IPS DF 6.9 (cell line): ENCODE data around the gene LIMK2.

Source experiments
- DNase-seq: peaks from one replicate; pipeline ENCODE4 v3.0.0-alpha.2; 2013; ENCODE audit warnings: low read depth, low spot score
- H3K27ac ChIP-seq: one replicate; pipeline ENCODE4 v1.5.1; 2013; ENCODE audit warnings: low read length, control low read depth
- H3K27me3 ChIP-seq: 2 replicates; pipeline ENCODE4 v1.6.1; 2013; ENCODE audit warnings: mild to moderate bottlenecking, low read length; ENCODE audit not compliant: control insufficient read depth, insufficient read depth
- H3K36me3 ChIP-seq: 2 replicates; pipeline ENCODE4 v1.6.1; 2013; ENCODE audit warnings: low read length; ENCODE audit not compliant: control insufficient read depth, insufficient read depth
- H3K4me1 ChIP-seq: 2 replicates; pipeline ENCODE4 v1.6.1; 2013; ENCODE audit warnings: low read length; ENCODE audit not compliant: control insufficient read depth, insufficient read depth
- H3K4me3 ChIP-seq: 2 replicates; pipeline ENCODE4 v1.5.1; 2013; ENCODE audit warnings: mild to moderate bottlenecking, low read length
- H3K9me3 ChIP-seq: 2 replicates; pipeline ENCODE4 v1.6.1; 2013; ENCODE audit warnings: low read length, inconsistent platforms; ENCODE audit not compliant: control insufficient read depth, insufficient read depth
- WGBS: extraction: QIAGEN DNeasy Blood & Tissue Kit; methylation state at CpG from one replicate; pipeline ENCODE4 v1.1.7; 2013; ENCODE audit warnings: mixed read lengths, missing lambda C conversion rate; ENCODE audit not compliant: insufficient read length, insufficient coverage; 5-methylcytosine and 5-hydroxymethylcytosine counted together

LIMK2 gene

GRCh38 chr22:31259798-31260473 lies 47.8 kb downstream of the LIMK2 start:
- Histone ChIP-seq H3K4me3 (no peak overlapping the region), H3K27me3 (no peaks in the 10 kb centered on the region), H3K9me3 (no peaks in the 10 kb centered on the region), H3K27ac (no peak overlapping the region), H3K36me3 (peaks cover 5% of the 10 kb centered on the region; the same call in 1 of the 2 replicates), H3K4me1 (no peaks in the 10 kb centered on the region)
- DNase-seq = no peak
- WGBS = no CpG with 5 or more reads among the region's 8 CpGs

- no CpG with 5 or more reads among the region's 3 CpGs for WGBS
- H3K4me1 ChIP-seq = no peaks in the 10 kb centered on the region
- no peak overlapping the region for H3K27ac ChIP-seq
- no peaks in the 10 kb centered on the region for H3K27me3 ChIP-seq
- H3K9me3 ChIP-seq = no peaks in the 10 kb centered on the region
- peaks cover 5% of the 10 kb centered on the region; the same call in 1 of the 2 replicates for H3K36me3 ChIP-seq
- no peak overlapping the region for H3K4me3 ChIP-seq
- no peak for DNase-seq
These were observed 48.4 kb downstream of the LIMK2 start for GRCh38 chr22:31260474-31260856.

- no peak overlapping the region for H3K27ac ChIP-seq
- no peaks in the 10 kb centered on the region for H3K9me3 ChIP-seq
- no peak overlapping the region for H3K4me3 ChIP-seq
- H3K4me1 ChIP-seq = no peaks in the 10 kb centered on the region
- peaks cover 5% of the 10 kb centered on the region; the same call in 1 of the 2 replicates for H3K36me3 ChIP-seq
- no CpG with 5 or more reads among the region's 13 CpGs for WGBS
- no peaks in the 10 kb centered on the region for H3K27me3 ChIP-seq
- no peak for DNase-seq
These were observed 50.4 kb downstream of the LIMK2 start for GRCh38 chr22:31262312-31263133.

- Histone ChIP-seq H3K27ac (no peak overlapping the region), H3K36me3 (peaks cover 9% of the 10 kb centered on the region; the same call in 1 of the 2 replicates), H3K4me3 (no peak overlapping the region), H3K9me3 (no peaks in the 10 kb centered on the region), H3K27me3 (no peaks in the 10 kb centered on the region), H3K4me1 (no peaks in the 10 kb centered on the region)
- no CpG with 5 or more reads among the region's 6 CpGs for WGBS
- DNase-seq = no peak
These were observed 52.0 kb downstream of the LIMK2 start for GRCh38 chr22:31263896-31264640.

GRCh38 chr22:31268281-31268680 lies 56.2 kb downstream of the LIMK2 start:
- no peak overlapping the region for H3K4me3 ChIP-seq
- H3K4me1 ChIP-seq = no peaks in the 10 kb centered on the region
- H3K27ac ChIP-seq = no peak overlapping the region
- H3K27me3 ChIP-seq = no peaks in the 10 kb centered on the region
- H3K9me3 ChIP-seq = no peaks in the 10 kb centered on the region
- peaks cover 6% of the 10 kb centered on the region for H3K36me3 ChIP-seq
- WGBS = no CpG with 5 or more reads among the region's 2 CpGs
- no peak for DNase-seq

GRCh38 chr22:31269892-31270579 lies 57.9 kb downstream of the LIMK2 start:
- Histone ChIP-seq H3K36me3 (peaks cover 10% of the 10 kb centered on the region), H3K9me3 (no peaks in the 10 kb centered on the region), H3K4me3 (no peak overlapping the region), H3K27ac (no peak overlapping the region), H3K4me1 (no peaks in the 10 kb centered on the region), H3K27me3 (no peaks in the 10 kb centered on the region)
- no peak for DNase-seq
- WGBS = no CpG with 5 or more reads among the region's 3 CpGs

- Histone ChIP-seq H3K27ac (no peak overlapping the region), H3K4me1 (no peaks in the 10 kb centered on the region), H3K27me3 (no peaks in the 10 kb centered on the region), H3K9me3 (no peaks in the 10 kb centered on the region), H3K36me3 (peaks cover 12% of the 10 kb centered on the region), H3K4me3 (no peak overlapping the region)
- no CpG with 5 or more reads among the region's 4 CpGs for WGBS
- no peak for DNase-seq
These were observed 58.9 kb downstream of the LIMK2 start for GRCh38 chr22:31271026-31271425.

- no peaks in the 10 kb centered on the region for H3K4me1 ChIP-seq
- no CpG with 5 or more reads among the region's 3 CpGs for WGBS
- no peak overlapping the region for H3K27ac ChIP-seq
- no peak overlapping the region for H3K4me3 ChIP-seq
- no peaks in the 10 kb centered on the region for H3K27me3 ChIP-seq
- H3K9me3 ChIP-seq = no peaks in the 10 kb centered on the region
- no peak for DNase-seq
- peaks cover 12% of the 10 kb centered on the region for H3K36me3 ChIP-seq
These were observed 59.4 kb downstream of the LIMK2 start for GRCh38 chr22:31271485-31271884.

- H3K9me3 ChIP-seq = no peaks in the 10 kb centered on the region
- H3K4me3 ChIP-seq = no peak overlapping the region
- no peak for DNase-seq
- H3K27me3 ChIP-seq = no peaks in the 10 kb centered on the region
- peaks cover 11% of the 10 kb centered on the region for H3K36me3 ChIP-seq
- no CpG with 5 or more reads among the region's 15 CpGs for WGBS
- no peaks in the 10 kb centered on the region for H3K4me1 ChIP-seq
- H3K27ac ChIP-seq = no peak overlapping the region
These were observed 60.7 kb downstream of the LIMK2 start for GRCh38 chr22:31272522-31273446.
